Measurements from ENCODE around the gene TP63.

DNA sequence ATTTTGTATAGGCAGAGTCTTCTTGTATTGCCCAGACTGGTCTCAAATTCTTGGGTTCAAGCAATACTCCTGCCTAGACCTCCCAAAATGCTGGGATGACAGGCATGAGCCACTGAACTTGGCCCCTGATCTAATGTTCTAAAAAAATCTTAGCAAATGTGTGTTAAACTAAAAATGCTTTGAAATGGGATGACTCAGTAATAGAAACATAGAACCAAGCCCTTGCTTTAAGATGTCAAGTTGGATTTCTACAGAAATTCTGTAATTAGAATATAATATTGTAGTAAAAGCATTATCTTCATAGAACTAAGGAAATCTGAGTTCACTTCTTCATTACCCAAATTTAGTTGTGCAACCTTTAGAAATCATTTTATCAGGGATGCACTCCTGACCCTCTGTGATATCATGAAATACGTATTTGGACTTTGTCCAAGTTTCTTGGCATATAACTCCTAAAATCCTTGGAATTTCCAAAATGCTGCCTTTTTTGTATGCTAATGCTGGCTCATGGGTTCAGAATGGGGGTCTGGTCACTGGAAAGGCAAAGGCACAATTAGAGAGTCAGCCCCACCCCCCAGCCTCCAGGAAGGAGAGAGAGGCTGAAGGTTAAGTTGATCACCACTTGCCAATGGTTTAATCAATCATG, 217.3 kb downstream of the TP63 start:
- no peak for TF ChIP-seq ZNF274 (IDR thresholded peaks at IDR 0.05; ENCODE audit: low read depth, low read length)
- TF ChIP-seq YY1 (IDR thresholded peaks at IDR 0.05; ENCODE audit: insufficient read depth, insufficient read length) = no peak
